ENCODE measurements around the gene SLC22A15. TPM values are rescaled to one million over a fixed set of nuclear protein-coding genes. Genes with fewer than 3 reads are reported as not detected.
"Not testable (repeated sequence)": the region's sequence is repeated elsewhere in the genome, so short reads cannot be mapped to it uniquely, and the experiment has no call there.

Gene SLC22A15
- total RNA-seq, 1 donor from 2014 or later: 17.6 TPM

GRCh38 chr1:115982400-115982799 lies 6.1 kb downstream of the SLC22A15 start:
- TF ChIP-seq CTCF (IDR thresholded peaks at IDR 0.05; ENCODE audit: insufficient read depth, low read length, poor library complexity, severe bottlenecking): no peak
- DNase-seq (ENCODE audit: low read depth): no peak
- no peaks in the 10 kb centered on the region for H3K36me3 ChIP-seq (ENCODE audit: control insufficient read depth, insufficient read depth, low read length)
- no peak overlapping the region for H3K4me3 ChIP-seq (ENCODE audit: low read depth, low read length)
- no peaks in the 10 kb centered on the region for H3K27me3 ChIP-seq (ENCODE audit: control insufficient read depth, insufficient read depth, low read length)

- no peaks in the 10 kb centered on the region for H3K27me3 ChIP-seq (ENCODE audit: control insufficient read depth, insufficient read depth, low read length)
- no peak for DNase-seq (ENCODE audit: low read depth)
- TF ChIP-seq CTCF (IDR thresholded peaks at IDR 0.05; ENCODE audit: insufficient read depth, low read length, poor library complexity, severe bottlenecking): no peak
- no peak overlapping the region for H3K4me3 ChIP-seq (ENCODE audit: low read depth, low read length)
- no peaks in the 10 kb centered on the region for H3K36me3 ChIP-seq (ENCODE audit: control insufficient read depth, insufficient read depth, low read length)
Measured at GRCh38 chr1:115983584-115983983, 7.3 kb downstream of the SLC22A15 start.

GRCh38 chr1:115987623-115988022 lies 11.3 kb downstream of the SLC22A15 start:
- Histone ChIP-seq H3K4me3 (ENCODE audit: low read depth, low read length) (no peak overlapping the region), H3K27me3 (ENCODE audit: control insufficient read depth, insufficient read depth, low read length) (no peaks in the 10 kb centered on the region), H3K36me3 (ENCODE audit: control insufficient read depth, insufficient read depth, low read length) (peaks cover 1% of the 10 kb centered on the region)
- DNase-seq (ENCODE audit: low read depth): no peak
- no peak for TF ChIP-seq CTCF (IDR thresholded peaks at IDR 0.05; ENCODE audit: insufficient read depth, low read length, poor library complexity, severe bottlenecking)

GRCh38 chr1:115988953-115989352 lies 12.6 kb downstream of the SLC22A15 start:
- Histone ChIP-seq H3K27me3 (ENCODE audit: control insufficient read depth, insufficient read depth, low read length) (no peaks in the 10 kb centered on the region), H3K4me3 (ENCODE audit: low read depth, low read length) (no peak overlapping the region), H3K36me3 (ENCODE audit: control insufficient read depth, insufficient read depth, low read length) (peaks cover 1% of the 10 kb centered on the region)
- no peak for DNase-seq (ENCODE audit: low read depth)
- no peak for TF ChIP-seq CTCF (IDR thresholded peaks at IDR 0.05; ENCODE audit: insufficient read depth, low read length, poor library complexity, severe bottlenecking)

GRCh38 chr1:115989699-115990098 lies 13.4 kb downstream of the SLC22A15 start:
- Histone ChIP-seq H3K4me3 (ENCODE audit: low read depth, low read length) (no peak overlapping the region), H3K27me3 (ENCODE audit: control insufficient read depth, insufficient read depth, low read length) (no peaks in the 10 kb centered on the region), H3K36me3 (ENCODE audit: control insufficient read depth, insufficient read depth, low read length) (peaks cover 1% of the 10 kb centered on the region)
- TF ChIP-seq CTCF (IDR thresholded peaks at IDR 0.05; ENCODE audit: insufficient read depth, low read length, poor library complexity, severe bottlenecking): no peak
- DNase-seq (ENCODE audit: low read depth): no peak

GRCh38 chr1:115991909-115992308 lies 15.6 kb downstream of the SLC22A15 start:
- Histone ChIP-seq H3K36me3 (ENCODE audit: control insufficient read depth, insufficient read depth, low read length) (peaks cover 1% of the 10 kb centered on the region), H3K4me3 (ENCODE audit: low read depth, low read length) (no peak overlapping the region), H3K27me3 (ENCODE audit: control insufficient read depth, insufficient read depth, low read length) (no peaks in the 10 kb centered on the region)
- TF ChIP-seq CTCF (IDR thresholded peaks at IDR 0.05; ENCODE audit: insufficient read depth, low read length, poor library complexity, severe bottlenecking): no peak
- DNase-seq (ENCODE audit: low read depth): no peak

- H3K4me3 ChIP-seq (ENCODE audit: low read depth, low read length); H3K36me3 ChIP-seq (ENCODE audit: control insufficient read depth, insufficient read depth, low read length); H3K27me3 ChIP-seq (ENCODE audit: control insufficient read depth, insufficient read depth, low read length); DNase-seq (ENCODE audit: low read depth): not testable (repeated sequence)
Measured at GRCh38 chr1:115997921-115998320, 21.6 kb downstream of the SLC22A15 start.

All from kidney epithelial cell (primary cell).